ENCODE data around the gene PMS2.
A peak's percentile ranks its signal among the peaks of the same experiment; 100 is the strongest.
"Not testable (repeated sequence)": the region's sequence is repeated elsewhere in the genome, so short reads cannot be mapped to it uniquely, and the experiment has no call there.

The PMS2 gene

DNA sequence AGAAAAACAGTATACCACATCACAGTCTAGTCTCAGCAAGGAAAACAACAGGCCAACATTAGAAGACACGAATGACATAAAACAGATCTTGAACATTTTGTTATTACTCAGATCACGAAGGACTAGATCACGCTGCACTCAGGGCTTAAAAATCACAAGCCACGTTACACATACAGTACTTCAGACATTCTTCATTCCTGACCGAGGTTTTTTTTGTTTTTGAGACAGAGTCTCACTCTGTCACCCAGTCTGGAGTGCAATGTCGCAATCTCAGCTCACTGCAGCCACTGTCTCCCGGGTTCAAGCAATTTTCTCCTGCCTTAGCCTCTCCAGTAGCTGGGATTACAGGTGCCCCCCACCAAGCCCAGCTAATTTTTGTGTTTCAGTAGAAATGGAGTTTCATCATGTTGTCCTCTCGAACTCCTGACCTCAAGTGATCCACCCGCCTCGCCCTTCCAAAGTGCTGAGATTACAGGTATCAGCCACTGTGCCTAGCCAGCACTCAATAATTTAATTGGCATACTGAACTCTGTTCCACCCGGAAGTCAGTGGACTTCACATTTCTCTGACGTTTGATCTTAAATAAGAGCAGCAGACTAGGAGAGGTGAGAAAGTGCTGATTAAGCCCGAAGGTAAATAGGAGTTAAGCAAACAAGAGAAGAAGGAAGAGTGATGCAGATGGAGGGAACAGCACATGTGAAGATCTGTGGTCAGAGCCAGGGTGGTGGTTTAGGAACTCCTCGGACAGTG is 3.7 kb upstream of the PMS2 start:
- DNase-seq: no peak

DNA sequence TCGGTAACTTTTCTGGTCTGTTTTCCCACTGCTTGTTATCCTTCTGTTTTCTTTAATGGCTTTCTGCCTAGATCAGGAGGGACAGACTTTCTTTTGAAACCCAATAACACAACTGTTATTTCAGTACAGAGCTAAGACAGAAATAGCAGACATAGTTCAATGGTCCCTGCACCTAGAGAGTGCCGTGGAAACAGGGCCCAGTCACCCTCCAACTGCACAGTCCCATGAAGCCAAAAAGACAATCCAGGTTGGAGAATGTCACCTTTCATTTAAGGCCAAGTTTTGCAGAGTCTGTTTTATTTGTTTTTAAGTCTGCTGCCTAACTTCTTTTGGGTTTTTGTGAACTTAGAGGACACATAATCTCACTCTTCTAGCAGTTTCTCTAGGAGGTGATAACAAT is 2.7 kb upstream of the PMS2 start:
- no peak for DNase-seq

DNA sequence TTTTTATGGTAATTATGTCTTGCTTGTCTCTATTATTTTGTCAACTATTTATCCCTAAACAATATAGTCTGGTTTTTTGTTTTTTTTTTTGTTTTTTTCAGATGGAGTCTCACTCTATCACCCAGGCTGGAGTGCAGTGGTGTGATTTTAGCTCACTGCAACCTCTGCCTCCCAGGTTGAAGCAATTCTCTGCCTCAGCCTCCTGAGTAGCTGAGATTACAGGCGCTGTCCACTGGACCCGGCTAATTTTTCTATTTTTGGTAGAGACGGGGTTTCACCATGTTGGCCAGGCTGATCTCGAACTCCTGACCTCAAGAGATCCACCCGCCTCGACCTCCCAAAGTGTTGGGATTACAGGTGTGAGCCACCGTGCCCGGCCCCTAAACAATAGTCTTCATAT is 1.5 kb upstream of the PMS2 start:
- not testable (repeated sequence) for DNase-seq

DNA sequence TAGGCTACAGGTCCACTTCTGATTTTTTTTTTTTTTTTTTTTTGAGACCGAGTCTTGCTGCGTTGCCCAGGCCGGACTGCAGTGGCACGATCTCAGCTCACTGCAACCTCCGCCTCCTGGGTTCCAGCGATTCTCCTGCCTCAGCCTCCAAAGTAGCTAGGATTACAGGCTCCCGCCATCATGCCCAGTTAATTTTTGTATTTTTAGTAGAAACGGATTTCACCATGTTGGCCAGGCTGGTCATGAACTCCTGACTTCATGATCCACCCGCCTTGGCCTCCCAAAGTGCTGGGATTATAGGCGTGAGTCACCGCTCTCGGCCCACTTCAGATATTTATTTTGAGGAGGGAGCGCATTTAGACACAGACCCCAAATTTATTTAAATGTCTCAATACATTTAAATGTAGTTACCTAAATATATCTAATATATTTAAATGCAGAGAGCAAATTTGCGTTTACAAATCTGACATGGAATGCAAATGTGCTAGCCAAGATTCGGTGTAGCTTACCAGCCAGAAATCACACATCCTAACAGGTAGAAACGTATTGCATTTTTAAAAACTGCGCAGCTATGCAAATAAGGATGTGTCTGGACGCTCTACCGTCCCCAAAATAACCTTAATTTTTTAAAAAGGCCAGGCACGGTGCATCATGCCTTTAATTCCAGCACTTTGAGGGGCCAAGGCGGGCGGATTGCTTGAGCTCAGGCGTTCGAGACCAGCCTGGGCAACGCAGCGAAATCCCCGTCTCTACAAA is 836 bp downstream of the PMS2 start:
- DNase-seq: not testable (repeated sequence)

DNA sequence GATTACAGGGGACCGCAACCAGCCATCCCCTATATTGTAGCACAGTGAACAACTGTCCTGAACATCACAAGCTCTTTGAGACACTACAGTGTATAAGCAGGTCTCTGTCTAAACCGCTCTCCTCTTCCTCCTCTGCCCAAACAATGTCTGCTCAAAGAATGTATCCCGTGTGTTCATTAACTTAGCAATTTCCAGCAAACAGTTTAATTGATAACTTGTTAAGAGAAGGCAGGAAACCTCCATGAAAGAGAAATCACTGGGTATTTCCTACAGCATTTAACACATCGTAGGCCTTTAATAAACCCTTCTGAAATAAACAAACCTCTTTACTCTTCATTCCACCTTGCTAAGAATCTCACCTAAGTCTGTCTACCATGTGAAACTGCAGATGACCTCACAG is 1.5 kb downstream of the PMS2 start:
- no peak for DNase-seq

DNA sequence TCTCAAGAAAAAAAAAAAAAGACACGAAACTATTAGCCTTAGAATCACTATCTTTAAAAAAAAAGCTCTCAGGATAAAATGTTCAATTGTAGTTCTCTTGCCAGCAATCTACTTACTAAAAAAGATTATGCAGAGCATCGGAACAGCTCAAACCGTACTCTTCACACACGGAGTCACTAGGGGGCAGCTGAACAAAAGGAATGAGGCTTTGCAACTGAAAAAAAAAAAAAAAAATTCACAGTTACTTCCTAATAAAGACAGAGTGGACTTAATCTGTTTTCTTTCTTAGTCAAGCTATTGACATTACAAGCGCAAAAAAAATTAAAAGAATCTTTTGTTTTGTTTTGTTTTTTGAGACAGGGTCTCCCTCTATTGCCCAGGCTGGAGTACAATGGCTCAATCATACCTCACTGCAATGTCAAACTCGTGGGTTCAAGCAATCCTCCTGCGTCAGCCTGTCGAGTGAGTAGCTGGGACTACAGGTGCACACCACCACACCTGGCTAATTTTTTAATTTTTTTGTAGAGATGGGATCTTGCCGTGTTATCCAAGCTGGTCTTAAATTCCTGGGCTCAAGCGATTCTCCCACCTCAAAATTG is 11.5 kb downstream of the PMS2 start:
- DNase-seq: peak; percentile 33

DNA sequence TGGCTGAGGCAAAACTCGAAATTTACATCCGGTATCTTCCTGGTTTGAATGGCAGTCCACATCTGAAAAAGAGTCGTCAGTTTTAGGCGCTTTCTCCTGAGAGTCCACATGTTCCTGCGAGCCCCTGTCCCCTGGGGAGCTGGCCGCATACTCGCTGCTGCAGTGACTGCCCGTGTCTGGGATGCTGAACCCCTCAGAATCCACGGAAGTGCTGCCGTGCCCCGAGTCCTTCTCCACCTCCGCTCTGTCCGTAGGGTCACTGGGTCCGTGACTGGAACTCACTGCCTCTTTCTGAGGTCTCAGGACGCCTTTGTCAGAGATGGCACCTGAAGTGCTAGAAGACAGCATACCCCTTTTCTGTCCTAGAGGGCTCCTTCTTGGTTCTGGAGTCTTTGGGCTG is 21.8 kb downstream of the PMS2 start:
- DNase-seq: not testable (repeated sequence)

DNA sequence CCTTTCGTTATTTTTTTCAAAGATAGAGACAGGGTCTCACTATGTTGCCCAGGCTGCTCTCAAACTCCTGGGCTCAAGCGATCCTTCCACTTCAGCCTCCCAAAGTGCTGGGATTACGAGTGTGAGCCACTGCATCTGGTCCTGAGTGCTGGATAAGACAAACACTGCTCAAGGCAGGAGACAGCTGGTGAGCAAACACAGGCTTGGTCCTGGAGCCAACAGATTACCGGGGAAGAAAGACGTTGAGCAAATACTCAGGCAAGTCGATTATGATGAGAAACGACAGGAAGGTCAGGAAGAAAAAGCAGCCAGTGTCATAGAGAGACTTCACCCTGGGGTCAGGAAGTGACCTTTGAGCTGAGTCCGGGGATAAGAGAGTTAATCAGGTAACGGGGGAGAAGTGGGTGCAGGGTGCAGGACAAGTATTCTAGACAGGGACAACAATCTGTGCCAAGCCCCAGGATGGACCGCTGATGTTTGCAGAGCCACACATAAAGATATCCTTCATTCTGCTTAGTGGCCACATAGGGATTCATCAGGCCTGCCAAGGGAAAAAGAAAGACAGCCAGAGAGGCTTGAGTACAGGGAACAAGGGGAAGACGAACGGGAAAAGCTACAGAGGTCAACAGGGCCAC is 29.1 kb downstream of the PMS2 start:
- not testable (repeated sequence) for DNase-seq

DNA sequence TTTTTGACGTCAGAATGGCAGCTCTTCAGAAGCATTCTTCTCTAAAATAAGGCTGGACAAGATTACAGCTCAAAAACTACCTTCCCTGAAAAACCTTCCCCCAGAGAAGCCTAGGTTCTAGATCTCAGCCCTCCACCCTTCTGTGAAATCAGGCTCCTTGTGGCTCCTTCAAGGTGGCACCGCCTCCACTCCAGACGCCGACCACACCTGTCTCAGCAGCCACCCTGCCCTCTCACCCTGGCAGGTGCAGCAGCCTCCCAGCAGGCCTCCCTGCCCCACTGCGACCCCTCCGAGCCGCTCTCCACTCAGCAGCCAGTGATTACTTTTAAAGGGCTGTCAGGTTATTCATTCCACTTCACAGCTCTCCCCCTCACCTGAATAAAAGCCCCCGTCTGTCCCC is 35.3 kb downstream of the PMS2 start:
- not testable (repeated sequence) for DNase-seq

DNA sequence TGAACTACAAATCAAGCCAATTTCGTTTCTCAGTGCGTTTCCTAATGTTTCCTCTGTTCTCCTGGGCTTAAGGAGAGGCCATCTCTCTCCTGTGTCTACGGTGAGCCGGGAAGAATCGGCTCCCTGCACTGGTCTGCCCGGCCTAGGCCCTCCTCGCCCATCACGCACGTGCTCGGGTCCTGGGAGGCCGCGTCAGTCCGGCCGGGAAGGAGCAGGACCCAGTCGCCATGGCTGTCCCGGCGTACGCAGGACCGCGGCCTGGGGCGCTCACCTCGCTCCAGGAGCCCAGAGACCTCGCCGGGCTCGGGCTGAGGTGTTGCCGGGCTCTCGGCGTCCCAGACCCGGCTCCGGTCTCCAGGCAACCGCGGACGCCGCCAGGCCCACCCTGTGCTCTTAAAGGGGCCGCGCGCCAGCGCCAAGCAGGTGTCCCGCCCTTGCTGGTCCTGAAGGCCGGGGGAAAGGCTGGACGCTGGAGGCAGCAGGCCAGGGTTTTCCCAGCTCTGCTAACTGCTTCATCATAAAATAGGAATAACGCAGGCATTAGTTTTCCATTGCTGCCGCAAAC is 38.4 kb downstream of the PMS2 start, which contains the start of gene RSPH10B:
Gene RSPH10B, minus strand, starts transcription at position 343 of the 565 bp plus-strand sequence. CDS start 3,573 bp downstream, outside the sequence.
- not testable (repeated sequence) for DNase-seq

DNA sequence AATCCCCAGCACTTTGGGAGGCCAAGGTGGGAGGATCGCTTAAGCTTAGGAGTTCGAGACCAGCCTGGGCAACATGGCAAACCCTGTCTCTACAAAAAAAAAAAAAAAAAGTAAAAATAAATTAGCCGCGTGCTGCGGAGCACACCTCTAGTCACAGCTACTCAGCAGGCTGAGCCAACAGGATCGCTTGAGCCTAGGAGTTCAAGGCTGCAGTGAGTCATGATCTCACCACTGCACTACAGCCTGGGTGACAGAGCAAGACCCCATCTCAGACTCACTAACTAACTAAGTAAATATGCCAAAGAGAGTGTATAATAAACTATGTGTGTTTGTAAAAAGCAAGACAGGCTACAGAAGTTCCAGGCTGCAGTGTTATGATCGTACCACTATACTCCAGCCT is 45.0 kb downstream of the PMS2 start:
- DNase-seq: not testable (repeated sequence)

DNA sequence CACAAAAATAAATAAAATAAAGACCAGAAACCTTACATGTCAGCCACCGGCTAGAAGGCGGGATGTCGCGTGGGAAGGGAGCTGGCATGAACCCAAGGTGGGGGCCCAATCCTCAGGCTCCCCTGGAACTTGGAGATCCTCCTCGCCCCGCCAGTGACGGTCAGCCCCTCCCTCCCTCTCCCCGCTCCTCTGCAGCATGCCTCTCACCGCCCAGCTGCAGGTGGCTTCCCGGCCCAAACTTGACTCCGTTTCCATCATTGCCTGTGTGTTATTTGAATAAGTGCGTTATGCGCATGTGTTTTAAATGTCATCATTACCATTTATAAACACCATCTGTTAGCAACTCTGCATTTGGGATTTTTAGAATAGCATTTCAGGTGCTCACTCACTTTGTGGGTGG is 45.6 kb downstream of the PMS2 start:
- DNase-seq: not testable (repeated sequence)

DNA sequence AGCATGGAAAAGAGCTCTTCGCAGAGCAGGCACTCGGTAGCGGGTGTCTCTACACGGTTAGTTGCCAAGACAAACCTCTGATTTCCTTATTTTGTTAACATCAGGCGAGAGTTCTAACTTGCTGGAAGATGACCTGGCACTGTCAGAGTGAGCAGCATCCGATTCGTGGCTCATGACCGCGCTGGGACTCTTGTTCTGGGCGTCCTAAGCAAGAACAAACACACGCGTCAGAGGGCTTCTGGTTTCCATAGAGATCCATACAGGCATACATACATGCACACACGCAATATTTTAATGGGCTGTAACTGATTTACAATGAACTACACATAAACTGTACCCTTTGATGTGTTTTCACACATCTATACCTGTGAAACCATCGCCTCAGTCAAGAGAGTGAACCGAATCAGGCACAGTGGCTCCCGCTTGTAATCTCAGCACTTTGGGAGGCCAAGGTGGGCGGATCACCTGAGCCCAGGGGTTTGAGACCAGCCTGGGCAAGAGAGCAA is 73.9 kb downstream of the PMS2 start:
- not testable (repeated sequence) for DNase-seq

DNA sequence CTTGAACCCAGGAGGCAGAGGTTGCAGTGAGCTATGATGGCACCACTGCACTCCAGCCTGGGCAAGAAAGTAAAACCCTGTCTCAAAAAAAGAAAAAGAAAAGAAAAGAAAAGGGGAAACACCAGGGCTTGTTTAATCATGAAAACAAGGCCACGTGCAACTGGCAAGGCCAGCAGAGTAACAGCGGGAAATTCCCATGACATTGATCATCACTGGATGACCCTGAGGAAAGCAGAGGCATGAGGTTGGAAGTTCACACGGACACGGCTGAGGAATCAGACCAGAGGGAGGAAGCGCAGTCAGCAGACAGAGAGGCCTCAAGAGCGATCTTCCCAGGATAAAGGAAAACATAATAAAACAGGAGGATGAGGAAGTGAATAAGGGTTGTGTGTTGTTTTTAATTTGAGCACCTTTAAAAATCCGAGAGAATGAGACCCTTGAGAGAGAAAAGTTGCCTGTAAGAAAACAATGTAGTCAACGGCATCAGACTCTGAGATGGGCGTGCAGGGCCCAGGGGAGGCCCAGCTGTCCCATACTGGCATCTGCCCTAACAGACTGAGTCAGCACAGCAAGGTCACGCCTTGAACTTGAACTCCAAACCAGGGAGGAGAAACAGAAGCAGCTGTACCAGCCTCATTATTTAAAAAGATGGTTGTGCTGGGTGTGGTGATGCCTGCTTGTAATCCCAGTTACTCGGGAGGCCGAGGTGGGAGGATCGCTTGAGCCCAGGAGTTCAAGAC is 76.8 kb downstream of the PMS2 start:
- not testable (repeated sequence) for DNase-seq

DNA sequence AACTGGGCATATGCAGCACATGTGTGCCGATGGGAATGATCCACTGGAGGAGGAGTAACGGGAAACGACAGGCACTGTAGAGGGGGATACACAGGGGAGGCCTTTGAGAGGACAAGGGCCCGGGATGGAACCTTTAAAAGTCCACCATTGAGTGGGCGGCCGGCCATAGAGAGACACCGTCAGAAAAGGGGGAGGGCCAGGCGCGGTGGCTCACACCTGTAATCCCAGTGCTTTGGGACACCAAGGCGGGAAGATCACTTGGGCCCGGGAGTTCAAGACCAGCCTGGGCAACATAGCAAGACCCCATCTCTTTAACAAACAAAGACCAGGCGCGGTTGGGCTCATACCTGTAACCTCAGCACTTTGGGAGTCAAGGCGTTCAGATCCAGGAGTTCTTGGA is 77.6 kb downstream of the PMS2 start:
- not testable (repeated sequence) for DNase-seq

DNA sequence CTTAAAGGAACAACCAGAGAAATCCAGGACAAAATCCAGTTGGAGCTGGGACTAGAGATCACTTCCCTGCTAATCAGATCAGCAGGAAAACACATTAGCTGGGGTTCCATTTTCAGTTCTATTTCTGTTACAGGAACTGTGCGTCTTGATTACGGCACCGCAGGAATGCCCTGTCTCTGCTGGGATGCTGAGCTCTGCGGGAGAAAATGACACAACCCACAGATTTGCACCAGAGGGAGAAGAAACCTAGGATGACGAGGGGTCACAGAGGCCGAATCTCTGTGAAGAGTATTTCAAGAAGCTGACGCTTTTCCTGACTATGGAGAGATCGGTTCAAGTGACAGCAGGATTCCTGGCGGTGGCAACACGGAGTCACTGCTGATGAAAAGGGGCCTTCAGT is 78.6 kb downstream of the PMS2 start:
- DNase-seq: not testable (repeated sequence)

DNA sequence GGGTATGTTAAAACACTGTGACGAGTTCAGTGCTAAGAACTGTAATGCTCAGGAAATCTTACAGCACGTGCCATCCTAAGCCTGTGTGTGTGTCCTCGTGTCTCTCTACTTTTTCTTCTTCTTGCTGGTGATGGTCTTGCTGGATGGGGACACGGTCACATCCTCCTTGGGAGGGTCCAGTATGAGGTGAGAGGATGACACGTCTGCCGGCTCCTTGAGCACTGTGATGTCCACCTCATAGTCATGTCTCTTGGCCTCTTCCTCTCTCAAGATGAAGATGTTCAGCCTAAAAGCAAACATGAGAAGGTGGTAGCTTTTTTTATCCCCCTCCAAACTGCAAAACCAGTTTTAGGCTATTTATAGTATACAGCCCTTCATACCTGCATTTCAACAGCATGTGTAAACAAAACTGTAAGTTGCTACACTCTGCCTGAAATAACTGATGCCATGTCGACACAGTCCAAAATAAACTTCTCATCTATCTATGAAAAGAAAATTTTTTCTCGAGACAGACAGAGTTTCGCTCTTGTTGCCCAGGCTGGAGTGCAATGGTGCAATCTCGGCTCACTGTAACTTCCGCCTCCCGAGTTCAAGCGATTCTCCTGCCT is 82.5 kb downstream of the PMS2 start:
- not testable (repeated sequence) for DNase-seq

DNA sequence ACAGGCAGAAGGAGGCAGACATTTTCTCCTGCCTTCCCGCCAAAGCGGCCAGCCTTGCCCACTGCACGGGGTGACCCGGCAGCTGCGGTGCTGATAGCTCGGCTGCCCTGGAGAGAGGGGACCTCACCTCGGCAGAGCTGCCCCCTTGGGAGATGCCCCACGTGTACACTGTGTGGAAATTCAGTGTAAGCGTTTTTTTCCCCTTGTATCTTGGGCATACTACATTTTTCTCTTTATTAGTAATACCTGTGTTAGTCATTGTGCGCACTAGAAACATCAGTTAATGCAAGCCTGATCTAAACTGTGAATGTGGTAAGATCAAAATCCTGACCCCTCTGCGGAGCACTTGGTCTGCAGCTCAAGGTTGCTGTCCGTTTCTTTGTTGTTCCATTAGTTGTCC is 84.2 kb downstream of the PMS2 start:
- DNase-seq: not testable (repeated sequence)

DNA sequence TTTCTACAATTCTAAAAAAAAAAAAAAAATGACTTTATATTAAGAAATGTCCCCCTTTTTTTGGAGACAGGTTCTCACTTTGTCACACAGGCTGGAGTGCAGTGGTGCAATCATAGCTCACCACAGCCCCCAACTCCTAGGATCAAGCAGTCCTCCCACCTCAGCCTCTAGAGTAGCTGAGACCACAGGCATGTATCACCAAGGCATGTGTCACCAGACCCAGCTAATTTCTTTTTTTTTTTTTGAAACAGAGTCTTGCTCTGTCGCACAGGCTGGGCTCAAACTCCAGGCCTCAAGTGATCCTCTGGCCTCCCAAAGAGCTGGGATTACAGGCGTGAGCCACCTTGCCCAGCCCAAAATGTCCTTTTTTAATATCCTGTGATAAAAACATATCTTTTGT is 84.7 kb downstream of the PMS2 start:
- DNase-seq: not testable (repeated sequence)

Measured in activated T-cell treated with anti-CD3 and anti-CD28 coated beads, Interleukin-2, amount 50 U/mL, for 1 hour (primary cell).